GM21447 (cell line): ENCODE data around the gene GINS1.
"Not testable (repeated sequence)": the region's sequence is repeated elsewhere in the genome, so short reads cannot be mapped to it uniquely, and the experiment has no call there.

Experiments used
- ATAC-seq: cut with Tn5 transposase; IDR thresholded peaks from one replicate; pipeline ENCODE4 v1.9.1; 2021; ENCODE audit not compliant: unreplicated experiment

Gene GINS1

DNA sequence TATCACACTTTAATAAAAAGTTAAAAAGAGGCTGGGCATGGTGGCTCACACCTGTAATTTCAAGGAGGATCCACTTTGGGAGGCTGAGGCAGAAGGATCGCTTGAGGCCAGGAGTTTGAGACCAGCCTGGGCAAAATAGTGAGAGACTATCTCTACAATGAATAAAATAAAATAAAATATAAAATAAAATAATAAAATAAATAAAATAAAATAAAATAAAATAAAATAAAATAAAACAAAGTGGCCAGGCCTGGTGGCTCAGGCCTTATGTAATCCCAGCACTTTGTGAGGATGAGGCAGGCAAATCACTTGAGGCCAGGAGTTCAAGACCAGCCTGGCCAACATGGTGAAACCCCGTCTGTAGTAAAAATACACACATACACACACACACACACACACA lies 65.8 kb downstream of the GINS1 start:
- not testable (repeated sequence) for ATAC-seq

GRCh38 chr20:25476106-25477013 lies 68.9 kb downstream of the GINS1 start:
- ATAC-seq = no peak

- no peak for ATAC-seq
These were observed 69.8 kb downstream of the GINS1 start for GRCh38 chr20:25477014-25477882.

GRCh38 chr20:25478889-25479568 lies 71.6 kb downstream of the GINS1 start:
- ATAC-seq = no peak

GRCh38 chr20:25479638-25480037 lies 72.2 kb downstream of the GINS1 start:
- no peak for ATAC-seq

DNA sequence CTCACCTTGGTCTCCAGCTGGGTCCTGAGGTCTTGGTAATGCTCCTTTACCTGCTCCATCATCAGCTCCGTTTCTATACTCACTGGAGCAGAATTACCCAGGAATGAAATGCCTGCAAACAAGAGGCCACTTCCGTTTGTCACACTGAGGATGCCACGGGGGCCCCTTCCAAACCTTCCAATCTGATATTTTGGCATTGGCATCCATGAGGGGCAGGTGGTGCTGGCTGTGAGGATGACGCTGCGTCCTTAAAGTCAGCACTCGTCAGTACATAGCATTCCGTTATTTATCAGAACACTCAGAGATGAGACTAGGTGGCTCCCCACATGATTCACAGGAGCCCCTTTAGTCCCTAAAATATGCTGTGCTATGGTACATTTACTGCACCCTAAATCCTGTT lies 72.7 kb downstream of the GINS1 start:
- ATAC-seq = no peak

- ATAC-seq = no peak
These were observed 73.3 kb downstream of the GINS1 start for GRCh38 chr20:25480797-25481196.

DNA sequence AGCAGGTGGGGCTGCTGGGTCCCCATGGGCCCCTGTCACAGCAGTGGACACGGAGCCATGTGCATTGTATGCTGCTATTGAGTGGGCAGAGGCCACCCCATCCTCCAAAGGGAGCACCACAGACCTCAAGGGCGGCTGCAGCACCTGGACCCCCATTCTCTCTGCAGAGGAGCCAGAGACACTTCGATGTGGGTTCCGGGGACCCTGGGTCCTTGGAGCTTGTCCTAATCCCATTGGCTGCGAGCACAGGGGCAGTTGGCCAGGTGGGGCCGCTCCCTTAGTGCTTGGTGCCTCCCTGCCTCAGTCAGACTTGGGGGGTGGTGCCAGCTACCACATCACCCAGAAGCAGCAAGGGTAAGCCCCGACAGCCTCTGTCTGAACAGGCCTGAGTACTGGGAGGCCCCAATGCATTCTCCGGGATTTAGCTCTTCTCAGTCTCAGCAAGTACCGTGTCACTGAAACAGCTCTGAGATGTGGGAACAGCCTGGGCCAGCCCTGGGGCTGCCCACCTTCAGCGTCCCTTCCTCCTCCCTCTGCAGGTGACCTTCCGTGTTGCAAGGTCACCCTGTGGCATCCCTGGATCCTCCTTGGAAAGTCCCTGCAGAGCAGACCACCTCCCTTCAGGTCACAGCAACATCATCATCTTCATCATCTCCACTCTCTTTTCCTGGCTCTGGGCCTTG lies 73.9 kb downstream of the GINS1 start:
- no peak for ATAC-seq

GRCh38 chr20:25481918-25482253 lies 74.4 kb downstream of the GINS1 start:
- ATAC-seq = no peak

DNA sequence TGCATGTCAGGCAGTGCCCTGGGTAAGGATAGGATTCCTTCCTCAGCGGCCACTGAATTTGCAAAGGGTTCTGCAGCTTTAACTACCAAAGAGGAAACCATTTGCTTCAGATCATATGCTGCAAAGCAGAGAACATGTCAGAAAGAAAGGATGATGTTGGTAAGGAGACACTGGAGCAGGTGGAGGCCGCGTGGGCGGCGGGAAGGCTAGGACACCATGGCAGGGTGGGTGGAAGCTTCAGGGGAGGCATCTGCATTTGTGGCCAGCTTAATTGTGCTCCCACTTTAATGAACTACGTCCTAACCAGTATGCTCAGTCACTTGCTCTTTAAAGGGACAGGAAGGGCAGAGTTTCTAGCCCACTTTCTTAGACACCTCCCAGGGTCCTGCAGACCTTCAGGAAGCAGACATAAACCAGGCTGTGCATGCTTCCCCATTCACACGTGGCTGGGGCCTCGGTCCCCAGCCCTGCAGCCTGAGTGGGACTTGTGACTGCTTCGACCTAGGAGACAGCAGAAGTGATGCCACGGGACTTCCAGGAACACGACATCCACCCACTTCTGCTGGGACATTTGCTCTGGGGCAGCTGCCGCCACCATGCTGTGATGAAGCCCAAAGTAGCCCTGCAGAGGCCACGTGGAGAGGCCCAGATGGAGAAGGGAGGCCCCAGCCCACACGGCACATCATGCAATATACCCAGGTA lies 76.1 kb downstream of the GINS1 start:
- ATAC-seq = no peak

GRCh38 chr20:25484224-25484846 lies 76.9 kb downstream of the GINS1 start:
- ATAC-seq = no peak

DNA sequence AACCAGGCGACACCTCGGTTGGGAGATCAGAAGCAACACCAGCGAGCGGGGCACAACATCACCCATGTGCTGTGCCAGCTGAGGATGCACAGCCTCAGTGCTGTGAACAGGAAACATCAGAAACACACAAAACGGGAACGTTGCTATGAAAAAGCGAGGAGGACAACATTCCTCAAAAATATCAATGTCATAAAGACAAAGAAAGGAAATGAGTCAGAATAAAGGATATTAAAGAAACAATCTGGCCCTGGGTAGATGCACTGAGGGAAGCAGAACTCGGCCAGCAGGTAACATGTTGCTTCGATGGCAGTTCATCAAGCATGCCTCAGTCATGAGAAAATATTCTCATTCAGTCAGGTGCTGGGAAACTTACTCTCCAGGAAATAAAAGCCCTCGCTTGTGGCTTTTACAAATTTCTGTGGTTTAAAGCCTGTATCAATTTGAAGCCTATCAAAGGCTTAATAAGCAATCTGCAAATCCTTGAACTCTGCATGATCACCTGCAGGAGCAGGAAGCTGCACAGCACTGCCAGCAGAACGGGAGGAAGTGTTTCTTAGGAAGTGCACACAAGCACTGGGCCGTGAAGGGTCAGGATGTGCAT lies 77.5 kb downstream of the GINS1 start:
- ATAC-seq = no peak

DNA sequence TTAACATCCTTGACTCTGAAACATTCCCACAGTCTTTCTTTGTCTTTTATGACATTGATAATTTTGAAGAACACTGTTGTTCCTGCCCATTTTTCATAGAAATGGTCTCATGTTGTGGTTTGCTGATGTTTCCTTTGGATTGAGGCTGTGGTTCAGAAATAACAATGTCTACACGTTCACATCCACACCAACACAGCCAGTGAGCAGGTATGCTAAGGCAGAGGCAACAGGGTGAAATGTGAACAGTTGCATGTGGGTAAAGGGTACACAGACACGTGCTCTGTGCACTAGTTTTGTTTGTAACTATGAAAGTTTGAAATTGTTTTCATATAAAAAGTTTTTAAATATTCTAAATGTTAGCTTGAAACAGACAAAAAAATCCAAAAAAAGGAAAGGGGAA lies 78.4 kb downstream of the GINS1 start:
- ATAC-seq = no peak

DNA sequence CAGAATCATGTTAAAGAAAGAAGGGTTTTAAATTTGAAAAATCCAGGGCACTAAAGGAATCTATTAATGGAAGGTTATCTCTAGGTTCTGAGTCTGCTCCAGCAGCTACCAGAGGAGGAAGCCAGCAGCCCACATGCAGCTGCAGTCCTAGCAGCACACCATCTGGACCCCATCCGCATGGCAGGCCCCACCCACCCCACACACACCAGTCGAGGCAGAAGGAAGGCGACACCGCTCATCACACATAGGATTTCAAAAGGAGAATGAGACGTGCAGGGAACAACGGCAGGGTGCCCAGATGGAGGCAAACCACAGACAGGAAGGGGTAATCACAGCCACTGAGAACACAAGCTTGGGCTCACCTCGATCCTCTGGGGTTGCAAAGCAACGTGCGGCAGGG lies 78.9 kb downstream of the GINS1 start:
- ATAC-seq = no peak

DNA sequence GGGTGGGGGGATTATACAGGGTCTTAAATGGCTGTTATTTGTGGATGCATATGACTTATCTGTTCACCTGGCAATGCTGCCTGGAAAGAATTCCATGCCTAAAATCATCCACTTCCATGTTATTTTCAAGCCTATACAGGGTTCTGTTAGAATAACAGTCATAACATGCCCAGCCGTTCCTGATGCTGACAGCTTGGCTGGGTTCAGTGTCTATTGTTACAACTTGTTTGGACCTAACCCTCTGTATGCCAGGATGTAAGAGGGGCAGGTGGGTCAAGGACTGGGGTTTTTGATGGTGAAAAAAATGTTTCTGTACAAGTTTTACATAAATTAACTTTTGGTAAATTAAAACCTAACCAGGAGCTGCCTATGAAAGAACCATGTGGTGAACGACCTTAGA lies 79.8 kb downstream of the GINS1 start:
- no peak for ATAC-seq

DNA sequence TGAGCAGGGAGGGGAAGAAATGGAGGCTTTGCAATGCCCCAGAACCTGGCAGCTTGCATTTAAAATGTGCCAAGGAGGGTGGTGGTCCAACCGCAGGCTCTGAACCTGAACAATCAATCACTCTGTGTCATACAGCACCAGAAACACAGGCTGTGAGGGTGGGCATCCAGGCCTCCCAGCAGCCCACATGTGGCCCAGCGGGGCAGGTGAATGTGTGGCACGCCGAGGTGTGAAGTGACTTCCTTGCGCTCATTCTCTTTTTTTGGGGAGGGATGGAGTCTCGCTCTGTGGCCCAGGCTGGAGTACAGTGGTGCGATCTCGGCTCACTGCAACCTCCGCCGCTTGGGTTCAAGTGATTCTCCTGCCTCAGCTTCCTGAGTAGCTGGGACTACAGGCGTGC lies 80.5 kb downstream of the GINS1 start:
- no peak for ATAC-seq

DNA sequence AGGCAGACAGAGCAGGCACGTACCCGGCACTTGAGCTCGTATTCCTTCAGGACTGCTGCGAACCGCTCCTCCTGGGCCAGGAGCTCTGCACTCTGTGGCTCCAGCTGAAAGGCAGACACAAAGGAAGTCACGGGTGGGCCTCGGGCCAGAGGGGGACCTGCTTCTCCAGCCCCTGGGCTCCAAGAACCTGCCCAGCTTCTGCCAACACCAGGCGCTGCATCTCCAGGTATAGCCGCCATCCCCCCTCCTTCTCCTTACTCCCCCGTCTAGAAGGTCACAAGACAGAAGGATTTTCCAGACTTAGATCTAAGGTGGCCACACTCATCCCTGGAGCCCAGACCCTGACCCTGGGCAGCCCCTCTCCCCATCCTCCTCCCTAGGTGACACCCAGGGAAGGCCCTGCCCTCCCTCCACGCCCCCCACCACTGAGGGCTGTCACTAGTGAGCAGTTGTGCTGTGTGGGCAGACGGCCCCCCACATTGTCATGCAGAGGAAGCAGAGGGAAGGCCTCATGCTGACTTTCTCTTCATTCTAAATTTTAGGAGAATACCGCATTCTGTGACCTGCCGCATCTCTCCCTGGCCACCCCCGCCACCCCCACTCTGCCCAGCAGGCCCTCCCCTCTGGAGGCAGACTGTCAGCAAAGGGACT lies 81.9 kb downstream of the GINS1 start:
- no peak for ATAC-seq

GRCh38 chr20:25490656-25491445 lies 83.4 kb downstream of the GINS1 start:
- ATAC-seq = no peak
